PC-9 (cell line): ENCODE measurements around the gene CXXC5. TPM values are rescaled to one million over a fixed set of nuclear protein-coding genes. Genes with fewer than 3 reads are reported as not detected.

Experiments used
- BruUV-seq: library from RNA; stranded (reverse); fragments of 400-500 nt; replicated peaks from 2 replicates; lab custom pipeline; 2021; lab: Mats Ljungman, UMichigan
- CTCF ChIA-PET: fragments of 300-600 bp; sonication (Branson Sonifier 250); formaldehyde crosslinking; loops from one replicate; lab custom pipeline; 2022; ENCODE audit warnings: antibody characterized with exemption; lab: Charles Lee
- POLR2A ChIA-PET: fragments of 300-600 bp; sonication (Branson Sonifier 250); formaldehyde crosslinking; loops from one replicate; lab custom pipeline; 2022; ENCODE audit warnings: antibody characterized with exemption; ENCODE audit not compliant: unreplicated experiment; lab: Charles Lee
- DNase-seq, 2 experiments: peaks; one replicate each; pipeline versions ENCODE4 v3.0.0 to v3.0.0-alpha.2; 2015 to 2022; ENCODE audit warnings: mixed read lengths in 1 of 2
- H2AFZ ChIP-seq: fragments of 200-600 bp; sonication (generic); 2 replicates; pipeline ENCODE4 v1.8.1; 2017; ENCODE audit warnings: antibody characterized with exemption
- H3F3A ChIP-seq: fragments of 200-600 bp; sonication (generic); 2 replicates; pipeline ENCODE4 v1.8.1; 2017; ENCODE audit warnings: antibody characterized with exemption, mild to moderate bottlenecking, low read depth; ENCODE audit not compliant: insufficient read depth
- H3K27ac ChIP-seq: fragments of 200-600 bp; sonication (generic); 2 replicates; pipeline ENCODE4 v1.6.1; 2016; ENCODE audit warnings: mixed run types
- H3K27me3 ChIP-seq: fragments of 200-600 bp; sonication (generic); 2 replicates; pipeline ENCODE4 v1.6.1; 2016; ENCODE audit warnings: low read depth, mixed run types; ENCODE audit not compliant: insufficient read depth
- H3K36me3 ChIP-seq: fragments of 200-600 bp; sonication (generic); 2 replicates; pipeline ENCODE4 v1.6.1; 2016; ENCODE audit warnings: low read depth, mixed run types
- H3K4me1 ChIP-seq: fragments of 200-600 bp; sonication (generic); replicated peaks from 2 replicates; pipeline ENCODE4 v1.6.1; 2016; ENCODE audit warnings: mixed run types; ENCODE audit not compliant: insufficient read depth
- H3K4me2 ChIP-seq: fragments of 200-600 bp; sonication (generic); 2 replicates; pipeline ENCODE4 v1.6.1; 2017; ENCODE audit warnings: mixed run types
- H3K4me3 ChIP-seq: fragments of 200-600 bp; sonication (generic); 2 replicates; pipeline ENCODE4 v1.6.1; 2016; ENCODE audit warnings: mixed run types
- H3K79me2 ChIP-seq: fragments of 200-600 bp; sonication (generic); 2 replicates; pipeline ENCODE4 v1.6.1; 2017; ENCODE audit warnings: low read depth, mixed run types
- H3K9me2 ChIP-seq: fragments of 200-600 bp; sonication (generic); 2 replicates; pipeline ENCODE4 v1.8.1; 2017; ENCODE audit warnings: mild to moderate bottlenecking; ENCODE audit not compliant: insufficient read depth
- H3K9me3 ChIP-seq: fragments of 200-600 bp; sonication (generic); 2 replicates; pipeline ENCODE4 v1.8.1; 2016; ENCODE audit warnings: low read depth; ENCODE audit not compliant: insufficient read depth
- H4K20me1 ChIP-seq: fragments of 200-600 bp; sonication (generic); 2 replicates; pipeline ENCODE4 v1.8.1; 2017; ENCODE audit not compliant: insufficient read depth
- CTCF ChIP-seq: fragments of 200-600 bp; sonication (generic); conservative IDR thresholded peaks from 2 replicates; pipeline ENCODE4 v1.6.1; 2017; ENCODE audit warnings: mixed run types, antibody characterized with exemption, mild to moderate bottlenecking, moderate library complexity
- EZH2 ChIP-seq: fragments of 200-600 bp; sonication (generic); IDR thresholded peaks from 2 replicates; pipeline ENCODE4 v1.8.0; 2017; ENCODE audit warnings: antibody characterized with exemption, low read depth
- intact Hi-C: fragments of 100-400 bp; cut with micrococcal nuclease; formaldehyde crosslinking; loops from one replicate; pipeline ENCODE4 v1.10.0; 2022; ENCODE audit not compliant: unreplicated experiment
- total RNA-seq: library from RNA; stranded (reverse); gene quantifications from 2 replicates; pipeline ENCODE4 v1.2.3, GENCODE V29; 2021

The CXXC5 gene
- total RNA-seq, 1 experiment from 2014 or later: 59.9 TPM

GRCh38 chr5:139668064-139668880 is 20.1 kb downstream of the CXXC5 start:
- no peaks in the 10 kb centered on the region for H3K9me2 ChIP-seq
- DNase-seq: peak in 1 of 2 experiments; percentile 41
- no peaks in the 10 kb centered on the region for H3K9me3 ChIP-seq
- no peak overlapping the region for H2AFZ ChIP-seq
- no peaks in the 10 kb centered on the region for H3F3A ChIP-seq
- peak overlapping the region; percentile 52 for H3K4me2 ChIP-seq
- H3K36me3 ChIP-seq: no peaks in the 10 kb centered on the region
- BruUV-seq: no TSS peak
- intact Hi-C loops: no loop called here
- peaks cover 93% of the 10 kb centered on the region for H3K79me2 ChIP-seq
- H3K4me3 ChIP-seq: peak overlapping the region; percentile 14; the same call in 1 of the 2 replicates
- peaks cover 54% of the 10 kb centered on the region for H4K20me1 ChIP-seq
- no peaks in the 10 kb centered on the region for H3K27me3 ChIP-seq
- peaks cover 14% of the 10 kb centered on the region for H3K4me1 ChIP-seq
- ChIA-PET CTCF (no interaction called here), POLR2A (interaction anchor here (0.6 kb wide), 2 partner anchors 12 to 15 kb away, joined by 4 to 21 read pairs; no protein-coding TSS in a partner anchor)
- no peak for TF ChIP-seq EZH2
- no peak overlapping the region for H3K27ac ChIP-seq

GRCh38 chr5:139668924-139669661 is 20.9 kb downstream of the CXXC5 start:
- Histone ChIP-seq H3K27me3 (no peaks in the 10 kb centered on the region), H3K4me3 (no peak overlapping the region), H4K20me1 (peaks cover 61% of the 10 kb centered on the region), H2AFZ (no peak overlapping the region), H3K4me2 (peak overlapping the region; percentile 52; the same call in 1 of the 2 replicates), H3K36me3 (no peaks in the 10 kb centered on the region), H3K4me1 (peaks cover 6% of the 10 kb centered on the region), H3K9me3 (no peaks in the 10 kb centered on the region), H3F3A (no peaks in the 10 kb centered on the region), H3K9me2 (no peaks in the 10 kb centered on the region), H3K27ac (no peak overlapping the region), H3K79me2 (peaks cover 89% of the 10 kb centered on the region)
- BruUV-seq: no TSS peak
- no peak for TF ChIP-seq CTCF
- TF ChIP-seq EZH2: no peak
- intact Hi-C loops: no loop called here
- CTCF ChIA-PET: no interaction called here
- POLR2A ChIA-PET: no interaction called here
- DNase-seq: no peak

- Histone ChIP-seq H3K27me3 (no peaks in the 10 kb centered on the region), H3K4me3 (no peak overlapping the region), H3K4me1 (no peaks in the 10 kb centered on the region), H3K4me2 (no peak overlapping the region), H3K36me3 (no peaks in the 10 kb centered on the region), H3K9me2 (no peaks in the 10 kb centered on the region), H3K9me3 (no peaks in the 10 kb centered on the region), H2AFZ (no peak overlapping the region), H4K20me1 (peaks cover 59% of the 10 kb centered on the region), H3F3A (no peaks in the 10 kb centered on the region), H3K27ac (no peak overlapping the region), H3K79me2 (peaks cover 87% of the 10 kb centered on the region)
- CTCF ChIA-PET: no interaction called here
- no peak for DNase-seq
- POLR2A ChIA-PET: no interaction called here
- intact Hi-C loops: no loop called here
- BruUV-seq: no TSS peak
- TF ChIP-seq CTCF: no peak
- no peak for TF ChIP-seq EZH2
Observed at GRCh38 chr5:139669662-139670368, 21.7 kb downstream of the CXXC5 start.
